ENCODE data around the gene GPR158.
"Not testable (repeated sequence)": the region's sequence is repeated elsewhere in the genome, so short reads cannot be mapped to it uniquely, and the experiment has no call there.

GPR158 gene

GRCh38 chr10:25317596-25318211 is 142.9 kb downstream of the GPR158 start:
- not testable (repeated sequence) for H3K27ac Mint-ChIP-seq, H3K4me1 Mint-ChIP-seq, H3K9me3 Mint-ChIP-seq, ATAC-seq, H3K27me3 Mint-ChIP-seq, H3K4me3 Mint-ChIP-seq, H3K36me3 Mint-ChIP-seq

GRCh38 chr10:25327273-25327672 is 152.5 kb downstream of the GPR158 start:
- peaks cover 11% of the 10 kb centered on the region for H3K9me3 Mint-ChIP-seq
- no peaks in the 10 kb centered on the region for H3K36me3 Mint-ChIP-seq
- no peak for ATAC-seq
- no peak overlapping the region for H3K4me3 Mint-ChIP-seq
- no peak overlapping the region for H3K27ac Mint-ChIP-seq
- H3K27me3 Mint-ChIP-seq, result no peaks in the 10 kb centered on the region
- H3K4me1 Mint-ChIP-seq, result no peaks in the 10 kb centered on the region

- no peaks in the 10 kb centered on the region for H3K36me3 Mint-ChIP-seq
- no peak overlapping the region for H3K4me3 Mint-ChIP-seq
- no peaks in the 10 kb centered on the region for H3K4me1 Mint-ChIP-seq
- peaks cover 11% of the 10 kb centered on the region for H3K9me3 Mint-ChIP-seq
- no peak for ATAC-seq
- no peaks in the 10 kb centered on the region for H3K27me3 Mint-ChIP-seq
- H3K27ac Mint-ChIP-seq, result no peak overlapping the region
These were observed 153.6 kb downstream of the GPR158 start for GRCh38 chr10:25328361-25328760.

DNA sequence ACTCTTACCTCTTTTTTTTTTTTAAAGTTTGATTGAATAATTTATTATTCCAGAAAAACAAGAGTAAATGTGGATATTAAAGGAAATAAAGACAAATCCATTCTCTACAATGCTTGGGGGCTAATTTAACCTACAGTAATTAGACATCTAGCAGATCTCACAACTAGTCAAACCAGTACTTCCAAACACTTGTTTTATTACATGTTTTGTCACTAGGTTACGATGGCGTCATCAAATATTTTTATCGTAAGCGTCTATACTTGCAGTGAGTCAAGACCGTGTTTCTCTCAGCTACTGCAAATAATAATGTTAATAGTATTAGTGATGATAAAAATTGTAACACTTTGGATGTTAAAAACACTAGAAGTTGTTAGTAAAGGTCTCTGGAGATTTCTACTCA is 154.8 kb downstream of the GPR158 start:
- not testable (repeated sequence) for H3K36me3 Mint-ChIP-seq, H3K27ac Mint-ChIP-seq, H3K27me3 Mint-ChIP-seq, H3K4me3 Mint-ChIP-seq, H3K4me1 Mint-ChIP-seq, ATAC-seq, H3K9me3 Mint-ChIP-seq

DNA sequence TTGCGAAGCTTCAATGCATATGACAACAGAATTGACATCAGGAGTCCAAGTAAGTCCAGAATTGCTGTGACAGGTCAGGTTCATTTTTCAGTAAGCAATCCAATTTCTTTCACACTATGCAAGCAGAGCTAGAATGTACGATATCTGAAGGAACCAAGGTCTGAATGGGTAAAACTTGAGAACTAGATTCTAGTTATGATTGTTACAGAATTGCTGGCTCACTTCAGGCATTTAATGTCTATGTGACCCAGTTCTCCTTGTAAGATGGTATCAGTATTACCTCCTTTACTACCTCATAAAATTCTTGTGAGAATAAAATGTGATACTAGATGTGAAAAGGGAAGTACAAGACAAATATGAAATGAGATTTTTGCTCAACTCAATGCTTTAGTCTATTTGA is 159.6 kb downstream of the GPR158 start:
- no peak for ATAC-seq
- Mint-ChIP-seq H3K4me3 (no peak overlapping the region), H3K27ac (no peak overlapping the region)

GRCh38 chr10:25336330-25336729 is 161.5 kb downstream of the GPR158 start:
- Mint-ChIP-seq H3K27ac (no peak overlapping the region), H3K27me3 (no peaks in the 10 kb centered on the region), H3K9me3 (no peaks in the 10 kb centered on the region), H3K4me3 (no peak overlapping the region), H3K4me1 (no peaks in the 10 kb centered on the region), H3K36me3 (no peaks in the 10 kb centered on the region)
- ATAC-seq, result no peak

More for the DNA sequence above, 159.6 kb downstream of the GPR158 start:
- H3K36me3 Mint-ChIP-seq, result no peaks in the 10 kb centered on the region
- H3K27me3 Mint-ChIP-seq, result no peaks in the 10 kb centered on the region
- no peaks in the 10 kb centered on the region for H3K9me3 Mint-ChIP-seq
- H3K4me1 Mint-ChIP-seq, result no peaks in the 10 kb centered on the region

DNA sequence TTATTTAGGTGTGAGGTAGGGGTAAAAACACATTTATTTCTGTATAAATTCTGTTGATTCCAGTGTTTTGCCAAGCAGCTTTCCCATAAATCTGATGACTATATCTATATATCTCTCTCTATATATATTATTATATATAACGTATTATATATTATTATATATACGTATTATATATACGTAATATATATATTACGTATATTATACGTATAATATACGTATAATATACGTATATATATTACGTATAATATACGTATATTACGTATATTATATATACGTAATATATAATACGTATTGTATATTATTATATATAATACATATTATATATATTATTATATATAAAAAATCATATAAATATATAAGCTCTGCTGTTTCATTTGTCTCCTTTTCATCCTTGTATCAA is 163.5 kb downstream of the GPR158 start:
- Mint-ChIP-seq H3K27ac (no peak overlapping the region), H3K4me1 (no peaks in the 10 kb centered on the region), H3K36me3 (no peaks in the 10 kb centered on the region), H3K4me3 (no peak overlapping the region), H3K27me3 (no peaks in the 10 kb centered on the region), H3K9me3 (no peaks in the 10 kb centered on the region)
- ATAC-seq, result no peak

DNA sequence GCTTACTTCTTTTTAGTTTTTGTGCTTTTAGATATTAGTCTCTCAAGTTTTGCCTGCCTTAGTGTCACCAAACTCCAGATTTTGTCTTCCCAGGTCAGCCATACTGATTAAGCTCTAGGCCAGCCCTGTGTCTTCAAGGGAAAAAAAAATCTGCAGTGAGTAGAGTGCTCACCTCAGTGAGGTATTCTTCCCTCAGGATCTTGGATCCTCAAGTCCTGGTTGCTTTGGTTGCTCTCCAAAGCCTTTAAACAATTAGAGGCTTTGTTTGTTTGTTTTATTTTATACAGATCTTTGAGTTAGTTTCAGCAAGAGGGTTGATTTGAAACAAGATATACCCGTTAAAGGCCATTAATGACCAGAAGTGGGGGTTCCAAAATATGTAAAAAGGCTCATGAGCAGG is 165.2 kb downstream of the GPR158 start:
- H3K4me1 Mint-ChIP-seq, result no peaks in the 10 kb centered on the region
- H3K36me3 Mint-ChIP-seq, result no peaks in the 10 kb centered on the region
- ATAC-seq, result no peak
- no peaks in the 10 kb centered on the region for H3K9me3 Mint-ChIP-seq
- H3K4me3 Mint-ChIP-seq, result no peak overlapping the region
- no peaks in the 10 kb centered on the region for H3K27me3 Mint-ChIP-seq
- H3K27ac Mint-ChIP-seq, result no peak overlapping the region

GRCh38 chr10:25349520-25349919 is 174.7 kb downstream of the GPR158 start:
- Mint-ChIP-seq H3K27ac (no peak overlapping the region), H3K4me3 (no peak overlapping the region), H3K36me3 (no peaks in the 10 kb centered on the region), H3K27me3 (no peaks in the 10 kb centered on the region), H3K4me1 (no peaks in the 10 kb centered on the region), H3K9me3 (peaks cover 6% of the 10 kb centered on the region)
- no peak for ATAC-seq

GRCh38 chr10:25356609-25357008 is 181.8 kb downstream of the GPR158 start:
- no peak for ATAC-seq
- Mint-ChIP-seq H3K36me3 (peaks cover 5% of the 10 kb centered on the region), H3K27me3 (no peaks in the 10 kb centered on the region), H3K4me1 (no peaks in the 10 kb centered on the region), H3K9me3 (peaks cover 22% of the 10 kb centered on the region), H3K4me3 (no peak overlapping the region), H3K27ac (no peak overlapping the region)

GRCh38 chr10:25357269-25357668 is 182.5 kb downstream of the GPR158 start:
- Mint-ChIP-seq H3K27me3 (no peaks in the 10 kb centered on the region), H3K9me3 (peaks cover 22% of the 10 kb centered on the region), H3K36me3 (peaks cover 5% of the 10 kb centered on the region), H3K27ac (no peak overlapping the region), H3K4me1 (no peaks in the 10 kb centered on the region), H3K4me3 (no peak overlapping the region)
- no peak for ATAC-seq

- Mint-ChIP-seq H3K9me3 (peaks cover 11% of the 10 kb centered on the region), H3K27ac (no peak overlapping the region), H3K4me3 (no peak overlapping the region), H3K36me3 (no peaks in the 10 kb centered on the region), H3K27me3 (no peaks in the 10 kb centered on the region), H3K4me1 (no peaks in the 10 kb centered on the region)
- ATAC-seq, result no peak
These were observed 207.4 kb downstream of the GPR158 start for GRCh38 chr10:25382029-25382810.

GRCh38 chr10:25382901-25383300 is 208.1 kb downstream of the GPR158 start:
- H3K36me3 Mint-ChIP-seq, H3K27me3 Mint-ChIP-seq, H3K27ac Mint-ChIP-seq, ATAC-seq, H3K4me1 Mint-ChIP-seq, H3K4me3 Mint-ChIP-seq: not testable (repeated sequence)
- peaks cover 11% of the 10 kb centered on the region for H3K9me3 Mint-ChIP-seq

- Mint-ChIP-seq H3K27ac (no peak overlapping the region), H3K36me3 (no peaks in the 10 kb centered on the region), H3K4me1 (no peaks in the 10 kb centered on the region), H3K27me3 (no peaks in the 10 kb centered on the region), H3K9me3 (peaks cover 11% of the 10 kb centered on the region), H3K4me3 (no peak overlapping the region)
- ATAC-seq, result no peak
These were observed 208.9 kb downstream of the GPR158 start for GRCh38 chr10:25383686-25384085.

GRCh38 chr10:25384618-25385017 is 209.8 kb downstream of the GPR158 start:
- H3K4me1 Mint-ChIP-seq, result no peaks in the 10 kb centered on the region
- ATAC-seq, result no peak
- no peak overlapping the region for H3K4me3 Mint-ChIP-seq
- H3K27me3 Mint-ChIP-seq, result no peaks in the 10 kb centered on the region
- H3K36me3 Mint-ChIP-seq, result no peaks in the 10 kb centered on the region
- H3K27ac Mint-ChIP-seq, result no peak overlapping the region
- H3K9me3 Mint-ChIP-seq, result peaks cover 11% of the 10 kb centered on the region

GRCh38 chr10:25388188-25388861 is 213.5 kb downstream of the GPR158 start:
- Mint-ChIP-seq H3K4me1 (no peaks in the 10 kb centered on the region), H3K9me3 (peaks cover 7% of the 10 kb centered on the region), H3K27ac (no peak overlapping the region), H3K4me3 (no peak overlapping the region), H3K36me3 (no peaks in the 10 kb centered on the region), H3K27me3 (no peaks in the 10 kb centered on the region)
- ATAC-seq, result no peak
